Heart left ventricle (tissue), 16 donors: ENCODE measurements around the gene SCN1B. TPM values are rescaled to one million over a fixed set of nuclear protein-coding genes. Genes with fewer than 3 reads are reported as not detected.

Experiments
- ATAC-seq, 4 donors: fragments of 200-7000 bp; cut with Tn5 transposase; one replicate each; pipeline ENCODE4 v1.9.1; 2020 to 2022; ENCODE audit warnings: moderate library complexity in 4 of 4, mild to moderate bottlenecking in 3 of 4, moderate number of reproducible peaks in 1 of 4
- DNase-seq, 5 donors: peaks; one replicate each; pipeline ENCODE4 v3.0.0-alpha.2; 2020
- H3K27ac ChIP-seq, 12 donors: fragments of 200-600 bp; sonication (generic) in 4 of 12; one replicate each; pipeline versions ENCODE4 v1.5.0 to v1.8.0; 2016 to 2022; ENCODE audit warnings: mild to moderate bottlenecking in 2 of 12
- H3K27me3 ChIP-seq, 9 donors: fragments of 200-600 bp; sonication (generic) in 2 of 9; one replicate each; pipeline versions ENCODE4 v1.5.1 to v1.8.0; 2016 to 2022; ENCODE audit warnings: mild to moderate bottlenecking in 3 of 9
- H3K36me3 ChIP-seq, 9 donors: fragments of 200-600 bp; sonication (generic) in 2 of 9; one replicate each; pipeline versions ENCODE4 v1.5.0 to v1.8.0; 2018 to 2022; ENCODE audit warnings: mild to moderate bottlenecking in 2 of 9
- H3K4me1 ChIP-seq, 12 donors: fragments of 200-600 bp; sonication (generic) in 4 of 12; one replicate each; pipeline versions ENCODE4 v1.5.0 to v1.8.0; 2016 to 2022; ENCODE audit warnings: mild to moderate bottlenecking in 3 of 12
- H3K4me3 ChIP-seq, 12 donors: fragments of 200-600 bp; sonication (generic) in 4 of 12; one replicate each; pipeline versions ENCODE4 v1.5.0 to v1.8.0; 2017 to 2022; ENCODE audit warnings: mild to moderate bottlenecking in 9 of 12, moderate library complexity in 4 of 12
- H3K9me3 ChIP-seq, 12 donors: fragments of 200-600 bp; sonication (generic) in 4 of 12; one replicate each; pipeline versions ENCODE4 v1.5.0 to v1.8.0; 2016 to 2022; ENCODE audit warnings: mild to moderate bottlenecking in 1 of 12
- CTCF ChIP-seq, 12 donors: fragments of 200-600 bp; sonication (generic) in 4 of 12; IDR thresholded peaks; one replicate each; pipeline versions ENCODE4 v1.5.0 to v1.8.0; 2018 to 2022; ENCODE audit warnings: antibody characterized with exemption in 12 of 12, mild to moderate bottlenecking in 5 of 12
- POLR2A ChIP-seq, 2 donors: fragments of 450-650 bp; IDR thresholded peaks; one replicate each; pipeline ENCODE4 v1.6.1; 2017; ENCODE audit warnings: antibody characterized with exemption in 2 of 2, mild to moderate bottlenecking in 2 of 2, moderate library complexity in 2 of 2
- WGBS, 4 donors: extraction: QIAGEN DNeasy Blood & Tissue Kit in 2 of 4; methylation state at CpG; one replicate each; pipeline versions ENCODE4 v1.1.5 to v1.1.7; 2013 to 2018; 5-methylcytosine and 5-hydroxymethylcytosine counted together
- intact Hi-C, 10 donors: fragments of 100-400 bp; cut with DNase I; formaldehyde crosslinking; loops; one replicate each; pipeline versions ENCODE4 v1.11.1 to v1.14.2; 2022
- polyA plus RNA-seq, 2 donors: library from polyadenylated mRNA; stranded (reverse); fragments of 200-250 nt; gene quantifications; one replicate each; pipeline ENCODE4 v1.2.3, GENCODE V29; 2013
- total RNA-seq, 9 donors: library from RNA; depleted of rRNA in 2 of 9; stranded (reverse); fragments of >200 nt in 2 of 9; fragmentation: NEBNext Ultra II Directional in 3 of 9; extraction: Animal tissue kit (Norgen Biotek cat#: 25700) in 3 of 9; gene quantifications; one replicate each; pipeline versions ENCODE4 v1.1.0 to v1.2.4, GENCODE V29; 2016 to 2023
- donor health status: ischemic (EF 13 %, LVEDD 7.1; RV severe dilation, severe dysfunction).
- donor health status: healthy with polysubstance abuse.
- donor health status: DM: no; HTN: yes; CAD: no.
- donor health status: DM: no; HTN: no; CAD: no.
- donor health status: ischemic (EF 25% LVEDD 6.9; RV normal size, moderate dysfunction).
- donor health status: ischemic (EF 25% LVEDD 5.7; RV mildly dilated, moderate dysfunction).
- donor health status: healthy.
- donor health status: DM: yes; HTN: yes; CAD: no.
- donor health status: ischemic (EF 35%, LVEDD 5.7; RV mildly dilated, moderate dysfunction).
- donor health status: nonischemic (EF 11% LVEDD 7.7; RV severe dilation, severe dysfunction).
- donor health status: DM: yes; HTN: yes; CAD: no.
- donor health status: PGD.
- donor health status: ischemic (EF 29% LVEDD 5.4; RV normal size, mild dysfunction).
- donor health status: nonischemic (EF 23%, LVEDD 6.1; RV moderate dilation, normal function).

The SCN1B gene
- total and polyA plus RNA-seq, 11 donors, result 19.7 to 68.3 (median 32.4) TPM

- intact Hi-C loops, result no loop called here
- ATAC-seq, result peak; percentile 91 to 99 (median 97)
- DNase-seq, result peak in 4 of 5 donors; percentile 68 to 80 (median 77)
- no peaks in the 10 kb centered on the region for H3K36me3 ChIP-seq
- peak in 1 of 12 donors; percentile 7 for TF ChIP-seq CTCF (IDR thresholded peaks at IDR 0.05)
- no peak for TF ChIP-seq POLR2A (IDR thresholded peaks at IDR 0.05)
- H3K4me1 ChIP-seq, result peaks cover 0 to 41% (median 8%) of the 10 kb centered on the region in 12 donors
- 17 to 24% (median 20%) methylated on average over 7 of the region's 7 CpGs for WGBS, 4 donors
- H3K27ac ChIP-seq, result peak overlapping the region in 9 of 12 donors; percentile 19 to 73 (median 44)
- no peaks in the 10 kb centered on the region for H3K27me3 ChIP-seq
- peak overlapping the region in 1 of 12 donors; percentile 4 for H3K4me3 ChIP-seq
- no peaks in the 10 kb centered on the region for H3K9me3 ChIP-seq
Measured at GRCh38 chr19:34985249-34986022, 44.8 kb upstream of the SCN1B start.

DNA sequence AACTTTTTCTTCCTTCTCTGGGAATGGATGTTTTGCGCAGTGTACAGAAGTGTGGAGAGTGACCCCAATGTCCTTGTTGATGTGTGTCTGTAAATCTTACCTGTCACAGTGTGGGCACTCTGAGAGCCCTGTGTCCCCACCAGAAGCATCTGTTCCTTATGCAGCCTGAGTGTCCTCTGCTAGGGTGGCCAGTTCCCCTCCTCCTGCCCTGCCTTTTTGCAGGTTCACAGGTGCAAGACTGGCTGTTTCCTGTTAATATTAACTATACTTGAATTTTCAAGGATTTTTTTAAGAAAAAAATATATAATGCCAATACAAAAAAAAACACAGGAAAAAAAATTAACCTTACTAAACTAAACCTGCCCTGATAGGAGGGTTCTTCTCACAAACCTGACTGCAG lies 42.2 kb upstream of the SCN1B start:
- H3K4me1 ChIP-seq, result peaks cover 0 to 41% (median 8%) of the 10 kb centered on the region in 12 donors
- TF ChIP-seq POLR2A (IDR thresholded peaks at IDR 0.05) (no peak), CTCF (IDR thresholded peaks at IDR 0.05) (no peak)
- no peak for ATAC-seq
- no peak overlapping the region for H3K4me3 ChIP-seq
- 100% methylated on average over 1 of the region's 1 CpG for WGBS, 4 donors
- DNase-seq, result no peak
- H3K27me3 ChIP-seq, result no peaks in the 10 kb centered on the region
- H3K36me3 ChIP-seq, result no peaks in the 10 kb centered on the region
- no peaks in the 10 kb centered on the region for H3K9me3 ChIP-seq
- no peak overlapping the region for H3K27ac ChIP-seq
- intact Hi-C loops, result no loop called here

- intact Hi-C loops, result no loop called here
- Histone ChIP-seq H3K4me1 (peaks cover 0 to 48% (median 10%) of the 10 kb centered on the region in 12 donors), H3K27me3 (no peaks in the 10 kb centered on the region), H3K9me3 (no peaks in the 10 kb centered on the region), H3K27ac (no peak overlapping the region), H3K36me3 (no peaks in the 10 kb centered on the region), H3K4me3 (no peak overlapping the region)
- WGBS, 4 donors, result 65 to 74% (median 69%) methylated on average over 6 of the region's 6 CpGs
- ATAC-seq (no peak), DNase-seq (no peak)
- no peak for TF ChIP-seq POLR2A (IDR thresholded peaks at IDR 0.05)
- no peak for TF ChIP-seq CTCF (IDR thresholded peaks at IDR 0.05)
Measured at GRCh38 chr19:34989298-34989697, 41.0 kb upstream of the SCN1B start.

DNA sequence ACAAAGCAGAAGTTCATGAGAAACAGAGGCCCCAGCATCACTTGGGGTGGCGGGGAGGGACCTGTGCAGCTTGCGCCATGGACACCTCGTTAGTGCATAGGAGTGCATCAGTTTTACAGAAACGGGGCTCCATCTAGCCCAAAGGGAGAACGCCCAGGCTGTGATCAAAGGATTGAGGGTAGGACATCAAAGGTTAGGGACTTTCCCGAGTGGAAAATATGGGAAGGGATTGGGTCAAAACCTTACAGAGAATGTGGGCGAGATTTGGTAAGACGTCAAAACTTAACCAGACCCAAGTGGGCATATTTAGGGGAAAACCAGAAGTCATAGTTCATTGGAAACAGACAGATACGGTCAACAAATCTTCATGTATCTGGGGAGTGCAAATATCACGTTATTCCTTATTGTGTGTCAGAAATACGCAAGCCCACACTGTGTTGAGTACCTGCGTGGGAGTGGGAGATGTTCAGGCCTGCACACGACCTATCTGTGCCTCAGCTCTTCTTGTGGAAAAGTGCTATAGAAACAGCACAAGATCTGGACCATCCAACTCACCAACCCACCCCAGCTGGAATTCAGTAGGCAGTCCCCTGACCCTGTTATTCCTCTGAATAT lies 39.6 kb upstream of the SCN1B start:
- no peaks in the 10 kb centered on the region for H3K27me3 ChIP-seq
- no peak overlapping the region for H3K4me3 ChIP-seq
- peaks cover 0 to 51% (median 19%) of the 10 kb centered on the region in 12 donors for H3K4me1 ChIP-seq
- no peak for TF ChIP-seq POLR2A (IDR thresholded peaks at IDR 0.05)
- ATAC-seq, result no peak
- no peak overlapping the region for H3K27ac ChIP-seq
- intact Hi-C loops, result no loop called here
- DNase-seq, result no peak
- no peaks in the 10 kb centered on the region for H3K36me3 ChIP-seq
- WGBS, 4 donors, result 87 to 90% (median 88%) methylated on average over 13 of the region's 13 CpGs
- no peaks in the 10 kb centered on the region for H3K9me3 ChIP-seq
